GM18868 (cell line): Measurements from ENCODE around the gene CDK19.

ENCODE experiments used
- ATAC-seq: cut with Tn5 transposase; IDR thresholded peaks from one replicate; pipeline ENCODE4 v1.9.1; 2021; ENCODE audit warnings: mild to moderate bottlenecking, moderate library complexity; ENCODE audit not compliant: unreplicated experiment

The CDK19 gene

DNA sequence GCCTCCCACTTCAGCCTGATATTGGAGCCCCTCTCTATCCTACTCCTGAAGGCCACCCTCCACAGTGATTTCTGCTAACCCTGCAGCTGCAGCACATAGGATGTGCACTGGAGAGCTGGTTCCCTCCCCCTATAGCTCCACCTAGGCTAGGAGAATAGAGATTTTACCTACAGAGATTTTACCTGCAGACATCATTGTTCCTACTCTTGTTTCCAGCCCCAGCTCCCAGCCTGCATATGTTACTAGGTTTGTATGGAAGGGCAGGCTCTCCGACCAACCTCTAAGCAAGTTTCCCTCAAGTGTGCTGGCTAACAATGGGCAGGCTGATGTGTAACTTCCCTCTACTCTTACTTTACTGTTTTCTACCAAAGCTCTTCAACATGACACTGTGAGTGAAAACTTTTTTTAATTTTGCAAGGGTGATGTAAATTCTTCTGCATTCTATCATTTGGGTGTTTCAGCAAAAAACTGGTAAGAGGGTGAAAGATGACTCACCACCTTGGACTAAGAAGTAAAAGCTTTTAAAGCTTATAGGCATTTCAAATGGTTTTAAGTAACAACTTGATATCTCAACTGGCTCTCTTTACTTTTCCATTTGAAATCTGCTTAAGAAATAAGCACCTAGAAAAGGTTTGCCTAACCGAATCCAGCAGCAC lies 106.8 kb downstream of the CDK19 start:
- ATAC-seq, result no peak

DNA sequence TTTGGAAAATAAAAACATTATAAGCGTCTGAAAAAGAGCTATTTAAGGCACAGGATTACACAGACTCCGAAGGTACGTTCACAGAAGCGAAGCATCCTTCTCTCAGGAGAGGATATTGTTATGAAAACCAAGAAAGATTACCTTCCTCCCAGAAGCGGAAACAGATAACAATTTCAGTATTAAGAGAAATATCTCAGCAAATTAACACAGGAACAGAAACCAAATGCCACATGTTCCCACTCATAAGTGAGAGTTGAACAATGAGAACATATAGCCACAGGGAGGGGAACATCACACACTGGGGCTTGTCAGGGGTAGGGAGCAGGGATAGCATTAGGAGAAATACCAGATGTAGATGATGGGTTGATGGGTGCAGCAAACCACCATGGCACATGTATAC lies 109.7 kb downstream of the CDK19 start:
- no peak for ATAC-seq

DNA sequence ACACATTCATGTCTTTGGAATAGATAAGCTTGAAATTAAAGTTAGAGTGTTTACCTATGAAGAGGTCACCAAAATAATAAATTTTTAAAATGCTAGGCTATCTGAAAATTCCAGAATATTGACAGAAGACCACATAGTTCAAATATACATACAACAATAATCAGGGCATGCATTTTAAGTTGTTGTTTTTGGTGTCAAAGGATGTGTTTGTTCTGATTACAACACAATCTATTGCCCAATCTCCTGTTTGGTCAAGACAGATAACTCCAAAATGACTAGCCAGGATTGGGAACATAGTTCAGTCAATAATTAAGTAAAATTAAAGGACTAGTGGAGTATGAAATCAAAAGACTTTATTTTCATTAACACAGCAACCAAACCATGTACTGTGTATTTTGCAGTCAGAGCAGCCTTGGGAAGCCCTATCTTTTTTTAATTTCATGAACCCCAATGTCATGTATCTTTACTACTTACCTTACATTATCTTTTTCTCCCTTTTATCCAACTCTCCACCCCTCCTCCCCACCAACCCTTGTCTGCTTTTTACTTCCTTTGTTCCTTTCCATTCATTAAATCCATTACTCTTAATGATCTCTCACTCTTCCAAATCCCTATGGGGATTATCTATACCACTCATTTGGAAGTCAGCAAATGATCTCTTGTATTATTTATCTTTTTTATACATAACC lies 111.2 kb downstream of the CDK19 start:
- no peak for ATAC-seq

DNA sequence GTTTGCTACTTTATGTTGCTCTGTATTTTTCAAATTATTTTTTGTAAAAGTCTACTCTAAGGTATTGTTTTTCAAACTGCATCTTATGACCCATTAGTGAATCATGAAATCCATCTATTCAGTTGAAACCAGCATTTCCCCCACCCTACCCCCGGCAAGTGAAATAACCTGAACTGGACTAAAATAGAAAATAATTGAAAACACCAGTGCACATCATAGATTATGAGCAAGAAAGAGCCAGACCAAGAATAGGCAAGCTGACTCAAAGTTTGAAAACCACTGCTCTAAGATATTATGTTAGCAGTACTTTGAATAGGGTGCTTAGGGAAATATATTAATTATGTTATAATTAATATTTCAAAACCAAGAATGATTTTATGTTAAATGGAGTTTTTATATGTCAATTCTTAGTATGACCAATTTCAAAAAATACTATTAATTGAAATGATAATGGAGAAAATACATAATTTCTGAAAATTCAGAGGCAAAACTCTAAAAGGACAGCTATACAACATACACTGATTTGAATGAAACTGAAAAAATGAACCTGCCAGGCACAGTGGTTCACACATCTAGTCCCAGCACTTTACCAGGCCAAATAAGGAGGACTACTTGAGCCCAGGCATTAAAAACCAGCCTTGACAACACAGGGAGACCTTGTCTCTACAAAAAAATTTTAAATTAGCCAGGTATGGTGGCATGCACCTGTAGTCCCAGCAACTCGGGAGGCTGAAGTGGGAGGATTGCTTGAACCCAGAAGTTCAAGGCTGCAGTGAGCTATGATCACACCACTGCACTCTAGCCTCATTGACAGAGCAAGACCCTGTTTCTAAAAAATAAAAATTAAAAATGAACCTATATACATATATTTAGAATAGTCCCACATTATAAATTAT lies 112.0 kb downstream of the CDK19 start:
- ATAC-seq, result peak; percentile 67

DNA sequence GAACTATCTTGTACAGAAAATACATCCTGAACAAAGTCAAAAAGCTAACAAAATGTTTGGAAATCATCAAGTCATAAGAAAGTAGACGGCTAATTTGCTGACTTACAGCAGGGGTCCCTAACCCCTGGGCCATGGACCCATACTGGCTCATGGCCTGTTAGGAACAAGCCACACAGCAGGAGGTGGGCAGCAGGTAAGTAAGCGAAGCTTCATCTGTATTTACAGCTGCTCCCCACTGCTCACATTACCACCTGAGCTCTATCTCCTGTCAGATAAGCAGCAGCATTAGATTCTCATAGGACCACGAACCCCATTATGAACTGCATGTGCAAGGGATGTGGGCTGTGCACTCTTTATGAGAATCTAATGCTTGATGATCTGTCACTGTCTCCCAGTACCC lies 115.5 kb downstream of the CDK19 start:
- no peak for ATAC-seq

DNA sequence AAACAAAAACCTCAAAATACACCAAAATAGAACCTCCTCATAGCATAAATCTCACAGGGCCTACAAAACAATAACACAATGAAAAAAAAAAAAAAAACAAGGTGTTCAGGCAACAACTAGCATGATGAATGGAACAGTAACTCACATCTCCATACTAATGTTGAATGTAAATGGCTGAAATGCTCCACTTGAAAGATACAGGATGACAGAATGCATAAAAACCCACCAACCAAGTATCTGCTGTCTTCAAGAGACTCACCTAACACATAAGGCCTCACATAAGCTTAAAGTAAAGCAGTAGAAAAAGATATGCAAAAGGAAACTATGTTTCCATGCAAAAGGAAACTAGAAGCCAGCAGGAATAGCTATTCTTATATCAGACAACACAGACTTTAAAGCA lies 121.3 kb downstream of the CDK19 start:
- no peak for ATAC-seq

DNA sequence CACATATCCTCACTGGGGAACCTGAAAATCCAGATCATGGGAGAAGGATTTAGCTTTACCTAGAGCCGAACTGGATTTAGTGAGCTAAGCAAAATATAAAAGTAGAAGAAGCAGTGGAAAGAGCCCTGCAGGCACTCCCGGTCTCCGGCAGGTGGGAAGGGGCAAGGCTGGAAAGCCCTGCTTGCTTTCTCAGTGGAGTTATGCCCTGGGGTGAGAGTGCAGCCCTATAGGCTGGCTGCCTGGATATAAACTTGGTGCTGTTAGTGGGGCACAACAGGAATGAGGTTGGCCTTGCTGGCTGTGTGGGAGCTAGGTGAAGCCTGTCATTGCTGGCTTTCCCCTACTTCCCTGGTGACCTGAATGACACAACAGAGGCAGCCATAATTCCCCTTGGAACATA lies 122.0 kb downstream of the CDK19 start:
- no peak for ATAC-seq

DNA sequence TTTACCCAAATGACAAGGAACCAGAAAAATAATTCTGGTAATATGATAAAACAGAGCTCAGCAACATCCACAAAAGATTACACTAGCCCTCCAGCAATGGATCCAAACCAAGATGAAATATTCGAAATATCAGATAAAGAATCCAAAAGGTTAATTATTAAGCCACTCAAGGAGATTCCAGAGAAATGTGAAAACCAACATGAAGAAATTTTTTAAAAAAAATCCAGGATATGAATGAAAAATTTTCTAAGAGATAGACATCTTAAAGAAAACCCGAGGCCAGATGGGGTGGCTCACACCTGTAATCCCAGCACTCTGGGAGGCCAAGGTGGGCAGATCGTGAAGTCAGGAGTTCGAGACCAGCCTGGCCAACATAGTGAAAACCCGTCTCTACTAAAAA lies 124.4 kb downstream of the CDK19 start:
- no peak for ATAC-seq

DNA sequence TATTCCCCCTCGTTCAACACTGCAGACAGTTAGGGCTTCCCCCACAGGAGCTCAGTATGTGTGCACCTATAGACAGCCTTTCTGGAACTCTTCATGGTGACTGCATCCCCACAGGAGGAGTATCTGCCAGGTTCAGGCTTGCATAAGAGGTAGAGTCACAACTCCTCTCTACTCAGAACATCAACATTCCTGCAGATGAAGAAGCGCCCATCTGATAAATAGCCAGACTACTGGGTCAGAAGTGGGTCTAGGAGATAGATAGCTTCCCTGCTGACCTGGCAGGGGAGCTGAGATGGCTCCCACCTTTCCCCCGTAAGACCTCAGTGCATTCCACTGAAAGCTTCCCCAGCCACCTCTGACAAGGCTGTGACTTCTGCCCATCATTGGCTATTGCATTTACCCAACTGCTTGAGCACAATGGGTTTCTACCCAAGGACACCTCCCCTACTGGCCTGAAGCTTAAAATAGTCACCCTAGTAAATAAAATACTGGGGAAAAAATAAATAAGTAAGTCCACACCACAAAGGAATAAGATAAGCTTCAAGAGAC lies 125.1 kb downstream of the CDK19 start:
- no peak for ATAC-seq

DNA sequence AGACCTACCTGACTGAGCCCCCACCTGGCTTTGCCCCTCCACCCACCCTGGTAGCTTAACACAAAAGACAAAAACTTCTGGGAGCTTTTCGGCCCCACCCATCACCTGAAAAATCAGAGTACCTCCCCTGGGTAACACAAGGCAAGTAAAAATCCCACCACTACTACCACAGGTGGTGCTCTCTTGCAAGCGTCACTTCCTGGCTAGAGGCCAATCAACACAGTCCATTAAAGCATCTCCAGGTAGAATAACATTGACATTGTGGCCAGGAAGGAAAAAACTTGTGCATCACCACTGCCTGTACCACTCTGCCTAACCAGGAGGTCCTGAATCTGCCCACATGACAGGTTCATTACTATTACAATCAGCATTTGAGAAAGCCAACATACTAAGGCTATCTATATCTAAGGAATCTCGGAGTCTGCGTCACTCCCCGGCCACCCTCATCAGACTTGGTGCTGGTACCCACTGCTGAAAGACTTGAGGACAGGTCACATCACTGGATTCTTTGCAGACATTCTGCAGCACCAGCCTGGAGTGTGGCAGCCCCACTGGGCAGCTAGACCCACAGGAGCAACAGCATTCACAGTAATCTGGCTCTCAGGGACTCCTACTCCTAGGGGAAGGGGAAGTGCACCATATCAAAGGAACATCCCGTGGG lies 125.9 kb downstream of the CDK19 start:
- no peak for ATAC-seq

DNA sequence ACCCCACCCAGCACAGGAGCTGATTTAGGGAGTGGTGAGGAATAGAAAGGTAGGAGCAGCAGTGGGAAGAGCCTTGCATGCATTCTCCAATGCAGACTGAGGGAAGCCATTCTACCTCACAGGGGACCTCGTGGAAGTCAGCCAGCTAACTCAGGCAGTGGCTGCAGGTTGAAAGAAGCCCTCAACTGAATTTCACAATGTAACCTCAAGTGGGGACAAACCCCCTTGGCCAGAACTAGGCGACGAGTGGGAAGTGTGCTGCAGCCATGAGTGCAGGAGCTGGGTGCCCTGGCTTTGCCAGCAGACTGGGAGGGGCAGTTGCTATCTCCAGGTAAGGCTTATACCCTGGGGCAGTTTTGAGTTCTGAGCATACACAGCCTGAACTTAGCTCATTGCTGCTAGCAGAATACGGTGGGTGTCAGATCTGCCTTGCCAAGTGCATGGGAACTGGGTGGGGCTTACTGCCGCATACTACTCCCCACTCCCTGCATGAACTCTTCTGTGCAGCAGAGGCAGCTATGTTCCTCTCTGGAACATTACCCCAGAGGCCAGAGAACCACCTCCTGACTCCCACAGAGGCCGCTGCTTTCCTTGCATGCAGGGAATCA lies 126.5 kb downstream of the CDK19 start:
- ATAC-seq, result no peak

DNA sequence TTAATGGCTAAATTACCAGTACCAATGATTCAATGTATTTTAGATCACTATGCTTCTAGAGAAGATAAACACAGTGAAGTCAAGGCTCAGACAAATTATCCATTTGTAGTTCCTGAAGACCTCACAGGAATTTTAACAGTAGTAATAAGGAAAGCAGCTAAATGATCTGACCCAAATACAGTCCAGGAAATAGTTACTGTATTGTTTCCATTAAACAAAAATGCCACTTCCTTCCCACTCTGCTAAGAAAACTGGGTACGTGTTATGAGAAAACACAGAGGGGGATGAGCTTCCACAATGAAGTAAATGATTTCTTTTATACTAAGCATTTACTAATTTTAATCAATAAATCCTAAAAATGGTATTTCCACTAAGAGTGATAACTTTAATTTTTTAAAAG lies 127.9 kb downstream of the CDK19 start:
- ATAC-seq, result no peak

DNA sequence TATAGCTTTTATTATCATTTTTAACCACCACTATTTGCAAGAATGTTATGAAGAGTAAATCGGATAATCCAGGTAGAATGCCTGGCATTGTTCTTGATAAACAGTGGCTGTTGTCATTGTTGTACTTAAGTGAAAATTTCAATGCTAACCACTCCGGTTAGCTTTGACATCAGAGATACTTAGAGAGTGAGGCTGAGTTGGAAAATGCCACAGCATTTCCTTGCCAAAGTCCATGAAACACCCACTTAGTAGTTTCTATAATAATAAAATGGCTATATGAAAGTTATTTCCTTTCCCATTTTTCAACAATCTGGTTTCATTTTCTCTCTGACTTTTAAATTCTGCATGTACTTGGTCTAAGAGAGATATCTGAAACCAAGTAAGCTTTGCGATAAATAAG lies 132.0 kb downstream of the CDK19 start:
- no peak for ATAC-seq

DNA sequence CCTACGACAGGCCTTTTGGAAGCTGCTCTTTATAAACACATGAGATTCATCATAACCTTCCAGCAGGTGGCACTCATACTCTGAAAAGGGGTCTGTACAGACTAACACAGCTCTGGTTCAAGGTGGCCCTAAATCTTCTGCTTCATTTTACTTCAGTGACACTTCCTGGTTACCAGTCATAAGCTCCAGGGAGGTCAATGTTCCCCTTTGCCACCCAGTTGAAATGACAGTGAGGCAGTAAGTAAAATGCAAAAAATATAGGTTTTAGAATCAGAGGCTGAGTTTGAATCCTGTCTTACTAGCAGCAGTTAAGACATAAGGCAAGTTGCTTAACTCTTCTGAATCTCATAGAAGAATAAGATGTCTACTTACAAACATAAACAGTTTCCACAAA lies 132.8 kb downstream of the CDK19 start:
- peak; percentile 97 for ATAC-seq

DNA sequence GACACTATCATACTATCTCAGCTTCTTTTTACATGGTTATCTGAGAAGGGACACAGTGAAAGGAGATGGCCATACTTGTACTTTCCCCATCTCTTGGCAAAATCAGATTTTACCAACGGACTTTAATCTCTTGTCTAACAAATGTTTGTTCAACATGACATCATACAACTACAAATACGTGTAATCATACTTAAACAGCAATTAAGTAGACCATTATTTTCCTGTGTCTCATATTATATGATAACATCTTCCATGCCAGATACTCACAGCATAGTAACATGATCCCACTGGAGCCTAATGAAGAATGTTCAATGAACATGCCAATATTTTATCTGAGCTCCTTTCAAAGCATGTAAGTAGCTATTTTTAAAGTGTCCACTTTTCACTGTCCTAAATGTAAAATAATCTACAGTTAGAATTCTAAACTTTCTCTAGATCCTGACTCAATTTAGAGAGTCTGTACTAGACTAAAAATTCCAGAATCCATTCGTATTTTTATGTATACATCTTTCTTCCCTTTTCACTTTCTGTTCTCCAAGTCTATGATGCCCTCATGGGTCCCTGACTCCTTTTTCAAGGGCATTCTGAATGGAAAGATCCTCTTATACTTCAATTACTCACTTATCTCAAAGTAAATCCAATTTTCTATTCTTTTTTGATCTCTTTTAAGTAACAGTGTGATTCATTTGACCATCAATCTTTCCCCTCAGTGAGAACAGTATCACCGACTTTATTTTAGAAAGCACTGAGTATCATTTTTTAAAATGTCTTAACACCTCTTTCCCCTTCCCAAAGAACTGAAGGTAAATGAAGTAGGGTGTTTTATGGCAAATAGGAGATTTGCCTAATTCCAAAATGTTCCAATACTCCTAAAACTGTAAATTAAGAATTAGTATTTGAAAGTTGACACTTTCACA lies 133.5 kb downstream of the CDK19 start:
- ATAC-seq, result no peak

DNA sequence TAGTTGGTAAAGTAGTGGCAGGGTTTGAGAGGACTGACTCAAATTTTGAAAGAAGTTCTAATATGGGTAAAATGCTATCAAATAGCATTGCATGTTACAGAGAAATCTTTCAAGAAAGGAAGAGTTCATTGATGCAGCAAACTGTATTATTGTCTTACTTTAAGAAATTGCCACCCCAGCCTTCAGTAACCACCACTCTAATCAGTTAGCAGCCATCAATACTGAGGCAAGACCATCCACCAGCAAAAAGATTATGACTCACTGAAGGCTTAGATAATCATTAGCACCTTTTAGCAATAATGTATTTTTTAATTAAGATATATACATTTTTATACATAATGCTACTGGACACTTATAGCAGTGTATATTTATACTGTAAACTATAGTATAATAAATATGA lies 138.9 kb downstream of the CDK19 start:
- ATAC-seq, result no peak

DNA sequence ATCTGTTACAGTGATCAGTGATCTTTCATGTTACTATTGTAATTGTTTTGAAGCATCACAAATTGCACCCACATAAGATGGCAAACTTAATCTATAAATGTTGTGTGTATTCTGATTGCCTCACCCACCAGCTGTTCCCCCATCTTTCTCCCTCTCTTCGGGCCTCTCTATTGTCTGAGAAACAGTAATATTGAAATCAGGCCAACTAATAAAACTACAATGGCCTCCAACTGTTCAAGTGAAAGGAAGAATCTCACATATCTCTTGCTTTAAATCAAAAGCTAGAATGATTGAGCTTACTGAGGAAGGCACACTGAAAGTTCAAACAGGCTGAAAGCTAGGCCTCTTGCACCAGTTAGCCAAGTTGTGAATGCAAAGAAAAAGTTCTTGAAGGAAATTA lies 141.2 kb downstream of the CDK19 start:
- ATAC-seq, result no peak

DNA sequence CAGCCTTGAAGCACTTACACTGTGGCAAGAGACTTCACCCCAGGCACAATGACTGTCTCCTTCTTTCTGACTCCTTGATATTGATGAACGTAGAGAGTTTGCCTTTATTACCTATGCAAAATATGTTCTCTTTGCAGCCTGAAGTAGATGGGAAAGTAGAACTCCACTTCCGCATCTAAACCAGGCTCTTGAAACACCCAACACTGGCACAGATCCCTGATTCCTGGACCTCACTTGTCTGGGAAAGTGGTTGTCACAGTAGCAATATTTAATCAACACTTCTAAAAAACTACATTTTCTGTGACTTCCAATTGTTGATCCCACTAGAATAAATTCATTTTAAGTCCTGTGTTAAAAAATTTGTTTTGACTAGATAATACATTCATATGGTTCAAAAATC lies 143.1 kb downstream of the CDK19 start:
- no peak for ATAC-seq

DNA sequence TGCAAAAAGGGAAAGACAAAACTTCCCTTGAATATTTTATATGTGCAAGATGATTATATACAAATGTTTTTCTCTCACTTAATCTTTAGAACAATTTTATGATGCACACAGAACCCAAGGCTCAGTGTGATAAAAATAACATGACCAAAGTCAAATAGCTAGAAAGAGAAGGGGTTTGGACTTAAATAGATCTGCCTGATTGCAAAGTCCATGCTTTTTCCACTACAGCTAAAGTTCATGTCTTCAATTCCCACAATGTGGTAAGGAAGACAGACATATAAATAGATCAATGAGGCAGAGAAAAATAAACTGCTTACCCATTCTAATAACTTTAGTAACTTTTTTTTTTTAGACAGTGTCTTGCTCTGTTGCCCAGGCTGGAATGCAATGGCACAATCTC lies 143.8 kb downstream of the CDK19 start:
- no peak for ATAC-seq

DNA sequence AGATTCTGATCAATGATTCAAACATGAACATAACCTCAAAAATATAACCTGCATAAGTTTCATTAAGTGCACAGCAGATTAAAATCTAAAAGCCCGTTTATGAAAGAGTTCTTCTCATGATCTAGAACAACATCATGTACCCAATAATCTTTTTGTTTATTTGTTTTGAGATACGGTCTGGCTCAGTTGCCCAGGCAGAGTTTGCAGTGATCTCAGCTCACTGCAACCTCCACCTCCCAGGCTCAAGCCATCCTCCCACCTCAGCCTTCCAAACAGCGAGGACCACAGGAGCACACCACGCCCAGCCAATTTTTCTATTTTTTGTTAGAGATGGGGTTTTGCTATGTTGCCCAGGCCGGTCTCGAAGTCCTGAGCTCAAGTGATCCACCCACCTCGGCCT lies 149.7 kb downstream of the CDK19 start:
- no peak for ATAC-seq
